BE2C (cell line): ENCODE data around the gene PDPK1.

ENCODE experiments used
- DNase-seq: peaks from one replicate; pipeline ENCODE4 v3.0.0-alpha.2; 2020
- H3K27me3 ChIP-seq: fragments of 250-450 bp; sonication (Bioruptor Pico); 2 replicates; pipeline ENCODE4 v1.5.1; 2020; ENCODE audit warnings: mild to moderate bottlenecking
- H3K36me3 ChIP-seq: fragments of 250-450 bp; sonication (Bioruptor Pico); 2 replicates; pipeline ENCODE4 v1.5.1; 2020; ENCODE audit warnings: mild to moderate bottlenecking
- H3K4me1 ChIP-seq: fragments of 250-450 bp; sonication (Bioruptor Pico); 2 replicates; pipeline ENCODE4 v1.5.1; 2020
- H3K4me3 ChIP-seq: 2 replicates; pipeline ENCODE4 v1.5.1; 2011; ENCODE audit warnings: low read depth, low read length
- H3K9me3 ChIP-seq: fragments of 250-450 bp; sonication (Bioruptor Pico); 2 replicates; pipeline ENCODE4 v1.5.1; 2020
- CTCF ChIP-seq: IDR thresholded peaks from 2 replicates; pipeline ENCODE4 v1.5.1; 2012; ENCODE audit warnings: mild to moderate bottlenecking, low read depth, low read length

PDPK1 gene

GRCh38 chr16:2501946-2502895, 35.6 kb upstream of the PDPK1 start:
- Histone ChIP-seq H3K36me3 (peaks cover 20% of the 10 kb centered on the region), H3K4me3 (no peak overlapping the region; the same call in 1 of the 2 replicates)
- DNase-seq, result no peak

GRCh38 chr16:2505695-2506094, 32.1 kb upstream of the PDPK1 start:
- Histone ChIP-seq H3K9me3 (no peaks in the 10 kb centered on the region), H3K27me3 (no peaks in the 10 kb centered on the region), H3K36me3 (no peaks in the 10 kb centered on the region; the same call in 1 of the 2 replicates), H3K4me1 (peaks cover 13% of the 10 kb centered on the region), H3K4me3 (no peak overlapping the region)
- TF ChIP-seq CTCF, result no peak
- no peak for DNase-seq

More at GRCh38 chr16:2501946-2502895, 35.6 kb upstream of the PDPK1 start:
- TF ChIP-seq CTCF, result no peak
- peaks cover 21% of the 10 kb centered on the region for H3K4me1 ChIP-seq
- no peaks in the 10 kb centered on the region for H3K27me3 ChIP-seq
- no peaks in the 10 kb centered on the region for H3K9me3 ChIP-seq

GRCh38 chr16:2507052-2507659, 30.7 kb upstream of the PDPK1 start:
- Histone ChIP-seq H3K9me3 (no peaks in the 10 kb centered on the region), H3K36me3 (no peaks in the 10 kb centered on the region; the same call in 1 of the 2 replicates), H3K4me3 (no peak overlapping the region), H3K27me3 (no peaks in the 10 kb centered on the region), H3K4me1 (peaks cover 7% of the 10 kb centered on the region)
- DNase-seq, result no peak
- TF ChIP-seq CTCF, result no peak

- H3K36me3 ChIP-seq, result no peaks in the 10 kb centered on the region; the same call in 1 of the 2 replicates
- TF ChIP-seq CTCF, result no peak
- H3K27me3 ChIP-seq, result no peaks in the 10 kb centered on the region
- no peaks in the 10 kb centered on the region for H3K9me3 ChIP-seq
- H3K4me3 ChIP-seq, result no peak overlapping the region
- no peak for DNase-seq
- peaks cover 4% of the 10 kb centered on the region; the same call in 1 of the 2 replicates for H3K4me1 ChIP-seq
Observed at GRCh38 chr16:2507665-2508064, 30.2 kb upstream of the PDPK1 start.

- Histone ChIP-seq H3K4me1 (peaks cover 3% of the 10 kb centered on the region; the same call in 1 of the 2 replicates), H3K36me3 (peaks cover under 1% of the 10 kb centered on the region; the same call in 1 of the 2 replicates), H3K9me3 (no peaks in the 10 kb centered on the region), H3K4me3 (no peak overlapping the region), H3K27me3 (no peaks in the 10 kb centered on the region)
- TF ChIP-seq CTCF, result no peak
- no peak for DNase-seq
Observed at GRCh38 chr16:2508722-2509400, 29.0 kb upstream of the PDPK1 start.
